ENCODE results near the gene POLR2M. TPM values are rescaled to one million over a fixed set of nuclear protein-coding genes. Genes with fewer than 3 reads are reported as not detected.

The POLR2M gene
- polyA plus RNA-seq (2013, experiment 1 of 2): 173 TPM
- polyA plus RNA-seq (2013, experiment 2 of 2): 182 TPM

- Histone ChIP-seq H3K23ac (ENCODE audit: low read depth, low read length, poor library complexity) (peak within 1 kb of the TSS; percentile 83), H4K8ac (ENCODE audit: low read depth, low read length) (peak within 1 kb of the TSS; percentile 92), H3K9me3 (replicated peaks in 1 of 2; ENCODE audit: control insufficient read depth in 2 of 2, insufficient read depth in 1 of 2, low read depth in 1 of 2, low read length in 2 of 2) (peaks cover 3 to 4% of the 10 kb centered on the region in 2 donors), H3K4me2 (ENCODE audit: insufficient read depth, low read length, poor library complexity, severe bottlenecking) (peak within 1 kb of the TSS; percentile 59), H3K4me1 (ENCODE audit: control insufficient read depth in 2 of 2, insufficient read depth in 1 of 2, low read depth in 1 of 2, low read length in 2 of 2) (peaks cover 2 to 7% of the 10 kb centered on the region in 2 donors), H3K27ac (replicated peaks; ENCODE audit: low read length) (no peak within 1 kb of the TSS), H2BK120ac (ENCODE audit: low read depth, low read length) (no peak within 1 kb of the TSS), H3K36me3 (replicated peaks in 1 of 2; ENCODE audit: control insufficient read depth in 2 of 2, insufficient read depth in 2 of 2, low read length in 2 of 2) (peaks cover 11 to 33% of the 10 kb centered on the region in 2 donors), H2AFZ (ENCODE audit: low read length) (peak within 1 kb of the TSS; percentile 96), H3K9ac (ENCODE audit: low read depth, low read length, poor library complexity) (peak within 1 kb of the TSS; percentile 98), H3K27me3 (ENCODE audit: control insufficient read depth in 3 of 3, insufficient read depth in 3 of 3, low read depth in 1 of 3, low read length in 3 of 3) (peaks cover 0 to 21% (median 0%) of the 10 kb centered on the region in 3 experiments), H2AK5ac (ENCODE audit: low read depth, low read length) (peak within 1 kb of the TSS; percentile 73), H3K18ac (ENCODE audit: low read length) (peak within 1 kb of the TSS; percentile 87), H4K91ac (ENCODE audit: low read depth, low read length, poor library complexity) (peak within 1 kb of the TSS; percentile 40), H3K79me1 (ENCODE audit: low read depth, low read length) (peaks cover 2% of the 10 kb centered on the region), H3K4me3 (ENCODE audit: low read length in 2 of 2) (peak within 1 kb of the TSS; percentile 98), H2BK15ac (ENCODE audit: low read length) (peak within 1 kb of the TSS; percentile 20), H3K14ac (ENCODE audit: low read length) (peak within 1 kb of the TSS; percentile 92), H2BK12ac (ENCODE audit: low read length) (no peak within 1 kb of the TSS), H3K4ac (ENCODE audit: low read length) (peak within 1 kb of the TSS; percentile 60), H2BK5ac (ENCODE audit: low read length) (peak within 1 kb of the TSS; percentile 35)
- WGBS, 2 donors (ENCODE audit: extremely low coverage in 2 of 2, insufficient read length in 2 of 2, insufficient replicate concordance in 1 of 2): no CpG with 5 or more reads among the region's 70 CpGs
- peak; percentile 64 for DNase-seq (ENCODE audit: low spot score)
Observed at GRCh38 chr15:57706405-57707209, at the start of gene POLR2M. TSS of gene POLR2M (plus strand) at chr15:57706714. CDS start at chr15:57706843, 129 bp downstream.

GRCh38 chr15:57657619-57658018 lies 48.9 kb upstream of the POLR2M start:
- no peak overlapping the region for H4K91ac ChIP-seq (ENCODE audit: low read depth, low read length, poor library complexity)
- H3K23ac ChIP-seq (ENCODE audit: low read depth, low read length, poor library complexity): no peak overlapping the region
- H3K18ac ChIP-seq (ENCODE audit: low read length): no peak overlapping the region
- H2AK5ac ChIP-seq (ENCODE audit: low read depth, low read length): no peak overlapping the region
- H2BK12ac ChIP-seq (ENCODE audit: low read length): no peak overlapping the region
- H3K14ac ChIP-seq (ENCODE audit: low read length): no peak overlapping the region
- H2AFZ ChIP-seq (ENCODE audit: low read length): no peak overlapping the region
- H2BK120ac ChIP-seq (ENCODE audit: low read depth, low read length): no peak overlapping the region
- no peak overlapping the region for H3K9ac ChIP-seq (ENCODE audit: low read depth, low read length, poor library complexity)
- WGBS, 2 donors (ENCODE audit: extremely low coverage in 2 of 2, insufficient read length in 2 of 2, insufficient replicate concordance in 1 of 2): no CpG with 5 or more reads among the region's 1 CpG
- H3K9me3 ChIP-seq (replicated peaks in 1 of 2; ENCODE audit: control insufficient read depth in 2 of 2, insufficient read depth in 1 of 2, low read depth in 1 of 2, low read length in 2 of 2): no peaks in the 10 kb centered on the region
- H2BK5ac ChIP-seq (ENCODE audit: low read length): no peak overlapping the region
- no peaks in the 10 kb centered on the region for H3K36me3 ChIP-seq (replicated peaks in 1 of 2; ENCODE audit: control insufficient read depth in 2 of 2, insufficient read depth in 2 of 2, low read length in 2 of 2)
- no peak overlapping the region for H2BK15ac ChIP-seq (ENCODE audit: low read length)
- H3K27me3 ChIP-seq (ENCODE audit: control insufficient read depth in 3 of 3, insufficient read depth in 3 of 3, low read depth in 1 of 3, low read length in 3 of 3): peaks cover 0 to 41% (median 0%) of the 10 kb centered on the region in 3 experiments
- H3K4me2 ChIP-seq (ENCODE audit: insufficient read depth, low read length, poor library complexity, severe bottlenecking): no peak overlapping the region
- no peak overlapping the region for H3K27ac ChIP-seq (replicated peaks; ENCODE audit: low read length)
- no peaks in the 10 kb centered on the region for H3K79me1 ChIP-seq (ENCODE audit: low read depth, low read length)
- H4K8ac ChIP-seq (ENCODE audit: low read depth, low read length): no peak overlapping the region
- H3K4me3 ChIP-seq (ENCODE audit: low read length in 2 of 2): no peak overlapping the region
- no peak for DNase-seq (ENCODE audit: low spot score)
- H3K4ac ChIP-seq (ENCODE audit: low read length): no peak overlapping the region
- H3K4me1 ChIP-seq (ENCODE audit: control insufficient read depth in 2 of 2, insufficient read depth in 1 of 2, low read depth in 1 of 2, low read length in 2 of 2): peaks cover 0 to 2% of the 10 kb centered on the region in 2 donors

DNA sequence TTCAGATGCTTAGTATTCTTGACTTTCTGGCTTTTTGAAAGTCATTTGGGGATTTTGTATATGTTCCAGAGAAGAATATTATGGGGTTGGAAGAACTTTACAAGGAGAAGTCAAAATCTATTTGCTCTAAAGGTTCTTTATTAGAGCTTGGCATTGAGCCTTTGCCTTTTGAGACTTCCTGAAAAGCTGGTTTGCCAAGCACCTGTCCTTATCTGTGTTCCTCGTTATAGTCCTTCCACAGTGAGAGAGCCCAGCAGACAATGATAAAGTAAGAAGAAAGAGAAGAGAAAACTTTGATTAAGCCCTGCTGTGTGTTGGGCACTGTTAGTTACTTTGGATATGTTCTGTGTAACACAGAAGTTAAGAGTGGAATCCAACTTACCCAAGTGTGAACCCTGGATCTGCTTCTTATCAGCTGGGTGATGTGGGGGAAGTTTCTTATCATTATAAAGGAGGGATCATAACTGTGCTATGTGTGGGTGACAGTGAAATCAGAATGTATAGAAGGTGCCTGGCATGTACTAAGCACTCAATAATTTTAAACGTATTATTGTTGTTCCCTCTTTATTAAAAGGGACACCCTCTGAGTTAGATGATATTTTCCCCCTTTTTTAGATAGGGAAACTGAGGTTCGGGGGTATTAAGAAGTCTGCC lies 44.3 kb upstream of the POLR2M start:
- no peak overlapping the region for H3K4me2 ChIP-seq (ENCODE audit: insufficient read depth, low read length, poor library complexity, severe bottlenecking)
- H3K9me3 ChIP-seq (replicated peaks in 1 of 2; ENCODE audit: control insufficient read depth in 2 of 2, insufficient read depth in 1 of 2, low read depth in 1 of 2, low read length in 2 of 2): no peaks in the 10 kb centered on the region
- WGBS, 2 donors (ENCODE audit: extremely low coverage in 2 of 2, insufficient read length in 2 of 2, insufficient replicate concordance in 1 of 2): no CpG with 5 or more reads among the region's 3 CpGs
- H3K79me1 ChIP-seq (ENCODE audit: low read depth, low read length): no peaks in the 10 kb centered on the region
- H3K9ac ChIP-seq (ENCODE audit: low read depth, low read length, poor library complexity): no peak overlapping the region
- no peak for DNase-seq (ENCODE audit: low spot score)
- H2BK5ac ChIP-seq (ENCODE audit: low read length): no peak overlapping the region
- H4K8ac ChIP-seq (ENCODE audit: low read depth, low read length): no peak overlapping the region
- H2AFZ ChIP-seq (ENCODE audit: low read length): no peak overlapping the region
- H3K23ac ChIP-seq (ENCODE audit: low read depth, low read length, poor library complexity): no peak overlapping the region
- H2AK5ac ChIP-seq (ENCODE audit: low read depth, low read length): no peak overlapping the region
- H3K4me1 ChIP-seq (ENCODE audit: control insufficient read depth in 2 of 2, insufficient read depth in 1 of 2, low read depth in 1 of 2, low read length in 2 of 2): no peaks in the 10 kb centered on the region
- H3K36me3 ChIP-seq (replicated peaks in 1 of 2; ENCODE audit: control insufficient read depth in 2 of 2, insufficient read depth in 2 of 2, low read length in 2 of 2): no peaks in the 10 kb centered on the region
- no peak overlapping the region for H3K14ac ChIP-seq (ENCODE audit: low read length)
- H2BK12ac ChIP-seq (ENCODE audit: low read length): no peak overlapping the region
- no peak overlapping the region for H3K4ac ChIP-seq (ENCODE audit: low read length)
- no peak overlapping the region for H2BK15ac ChIP-seq (ENCODE audit: low read length)
- no peak overlapping the region for H3K27ac ChIP-seq (replicated peaks; ENCODE audit: low read length)
- no peak overlapping the region for H2BK120ac ChIP-seq (ENCODE audit: low read depth, low read length)
- no peak overlapping the region for H3K4me3 ChIP-seq (ENCODE audit: low read length in 2 of 2)
- H4K91ac ChIP-seq (ENCODE audit: low read depth, low read length, poor library complexity): no peak overlapping the region
- H3K27me3 ChIP-seq (ENCODE audit: control insufficient read depth in 3 of 3, insufficient read depth in 3 of 3, low read depth in 1 of 3, low read length in 3 of 3): peaks cover 0 to 54% (median 0%) of the 10 kb centered on the region in 3 experiments
- H3K18ac ChIP-seq (ENCODE audit: low read length): no peak overlapping the region

DNA sequence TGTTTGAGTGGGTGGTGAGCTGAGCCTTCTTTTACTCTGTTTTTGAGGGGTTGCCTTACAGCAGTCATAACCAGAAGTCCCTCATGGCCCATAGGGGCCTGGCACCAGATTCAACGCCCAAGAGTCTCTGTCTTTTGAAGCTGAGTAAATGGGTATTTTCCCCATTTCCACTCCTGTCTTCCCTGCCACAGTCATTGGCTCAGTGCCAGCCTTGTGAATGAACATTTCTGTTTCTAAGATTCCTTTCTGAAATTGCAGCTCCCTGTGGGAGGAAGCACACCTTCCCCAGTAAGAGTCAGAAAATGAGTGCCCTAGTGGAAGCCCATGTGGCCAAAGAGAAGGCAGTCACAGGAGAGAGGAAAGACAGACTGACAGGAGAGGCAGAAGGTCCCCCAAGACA lies 43.7 kb upstream of the POLR2M start:
- Histone ChIP-seq H2BK12ac (ENCODE audit: low read length) (no peak overlapping the region), H3K9ac (ENCODE audit: low read depth, low read length, poor library complexity) (no peak overlapping the region), H2BK120ac (ENCODE audit: low read depth, low read length) (no peak overlapping the region), H2AFZ (ENCODE audit: low read length) (no peak overlapping the region), H3K4me3 (ENCODE audit: low read length in 2 of 2) (no peak overlapping the region), H3K9me3 (replicated peaks in 1 of 2; ENCODE audit: control insufficient read depth in 2 of 2, insufficient read depth in 1 of 2, low read depth in 1 of 2, low read length in 2 of 2) (no peaks in the 10 kb centered on the region), H2AK5ac (ENCODE audit: low read depth, low read length) (no peak overlapping the region), H2BK15ac (ENCODE audit: low read length) (no peak overlapping the region), H3K18ac (ENCODE audit: low read length) (no peak overlapping the region), H3K4me2 (ENCODE audit: insufficient read depth, low read length, poor library complexity, severe bottlenecking) (no peak overlapping the region), H4K91ac (ENCODE audit: low read depth, low read length, poor library complexity) (no peak overlapping the region), H3K27me3 (ENCODE audit: control insufficient read depth in 3 of 3, insufficient read depth in 3 of 3, low read depth in 1 of 3, low read length in 3 of 3) (peaks cover 0 to 56% (median 0%) of the 10 kb centered on the region in 3 experiments), H3K4ac (ENCODE audit: low read length) (no peak overlapping the region), H2BK5ac (ENCODE audit: low read length) (no peak overlapping the region), H3K36me3 (replicated peaks in 1 of 2; ENCODE audit: control insufficient read depth in 2 of 2, insufficient read depth in 2 of 2, low read length in 2 of 2) (no peaks in the 10 kb centered on the region), H3K4me1 (ENCODE audit: control insufficient read depth in 2 of 2, insufficient read depth in 1 of 2, low read depth in 1 of 2, low read length in 2 of 2) (no peaks in the 10 kb centered on the region), H3K27ac (replicated peaks; ENCODE audit: low read length) (no peak overlapping the region), H4K8ac (ENCODE audit: low read depth, low read length) (no peak overlapping the region), H3K79me1 (ENCODE audit: low read depth, low read length) (no peaks in the 10 kb centered on the region), H3K14ac (ENCODE audit: low read length) (no peak overlapping the region), H3K23ac (ENCODE audit: low read depth, low read length, poor library complexity) (no peak overlapping the region)
- no peak for DNase-seq (ENCODE audit: low spot score)
- no CpG with 5 or more reads among the region's 1 CpG for whole genome bisulfite sequencing, 2 donors (ENCODE audit: extremely low coverage in 2 of 2, insufficient read length in 2 of 2, insufficient replicate concordance in 1 of 2)
